ENCODE measurements around the gene HCN2. TPM values are rescaled to one million over a fixed set of nuclear protein-coding genes. Genes with fewer than 3 reads are reported as not detected.
A peak's percentile ranks its signal among the peaks of the same experiment; 100 is the strongest.

The HCN2 gene
- total and polyA plus RNA-seq, 2 of the 13 experiments (the other 11 are each of a cell fraction or from before 2014, with no cell fraction given): 0.01 TPM; not detected in 1

GRCh38 chr19:621819-622218, 32.1 kb downstream of the HCN2 start:
- 96% methylated on average over 18 of the region's 24 CpGs for WGBS (ENCODE audit: low lambda C conversion rate)
- intact Hi-C loops (cut with micrococcal nuclease; ENCODE audit: unreplicated experiment): no loop called here
- POLR2A ChIA-PET: no interaction called here
- H3K4me1 ChIP-seq (ENCODE audit: insufficient read depth, low read length): no peaks in the 10 kb centered on the region
- H3K4me3 ChIP-seq (replicated peaks in 1 of 3; ENCODE audit: insufficient read depth in 1 of 3, low read depth in 2 of 3, low read length in 3 of 3): no peak overlapping the region
- no peak overlapping the region for H2AFZ ChIP-seq (ENCODE audit: low read length)
- in situ Hi-C loops (cut with HindIII; ENCODE audit: extremely low pct_ligation_motif_present, low pct_unique_long_range_greater_than_20kb): no loop called here
- no peak for ATAC-seq
- no peaks in the 10 kb centered on the region for H3K27me3 ChIP-seq (ENCODE audit: control insufficient read depth in 1 of 2, insufficient read depth in 2 of 2, low read length in 2 of 2)
- H3K36me3 ChIP-seq (replicated peaks in 1 of 2; ENCODE audit: control insufficient read depth in 1 of 2, insufficient read depth in 2 of 2, low read length in 2 of 2): peaks cover 11 to 35% of the 10 kb centered on the region in 2 experiments
- H3K27ac ChIP-seq (ENCODE audit: extremely low read length, insufficient read depth, low read length): no peak overlapping the region
- no TSS peak for BruUV-seq (replicated peaks)
- no peak for DNase-seq (ENCODE audit: low spot score)
- CTCF ChIA-PET (ENCODE audit: low intra/inter-chr PET ratio, low total read pairs): no interaction called here
- H3K79me2 ChIP-seq (ENCODE audit: insufficient read depth, low read length): no peaks in the 10 kb centered on the region
- no peaks in the 10 kb centered on the region for H3K9me3 ChIP-seq (ENCODE audit: low read length)
- FAIRE-seq: no peak
- H4K20me1 ChIP-seq (ENCODE audit: insufficient read depth, low read length): no peaks in the 10 kb centered on the region
- 0 out of 2 replicates have a peak, but pooled peaks have one; percentile 11 for TF ChIP-seq RBFOX2 (IDR thresholded peaks at IDR 0.05; ENCODE audit: low read depth, low read length)
- TF ChIP-seq IRF9 (CRISPR knock-in tag; IDR thresholded peaks at IDR 0.05; ENCODE audit: borderline replicate concordance): no peak
- H3K9ac ChIP-seq (ENCODE audit: insufficient read depth, low read depth, low read length): no peak overlapping the region
- H3K4me2 ChIP-seq (ENCODE audit: low read depth, low read length): no peak overlapping the region

DNA sequence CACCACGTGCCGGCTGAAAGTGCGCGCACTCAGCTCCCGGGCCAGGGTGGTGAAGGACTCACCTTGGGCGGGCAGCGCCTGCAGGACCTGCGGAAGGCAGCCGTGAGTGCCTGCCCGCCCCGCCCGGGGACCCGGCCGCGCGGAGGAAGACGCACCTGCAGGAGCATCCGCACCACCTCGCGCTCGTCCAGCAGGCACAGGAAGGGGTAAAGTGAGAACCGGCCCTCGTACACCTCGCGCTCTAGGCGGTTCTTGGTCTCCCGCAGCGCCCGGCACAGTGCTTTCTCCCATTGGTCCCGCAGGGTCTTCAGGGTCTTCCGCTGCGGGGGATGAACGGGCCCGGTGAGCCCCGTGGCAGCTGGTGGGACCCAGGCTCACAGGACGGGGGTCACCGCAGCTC, 33.0 kb downstream of the HCN2 start:
- 100% methylated on average over 23 of the region's 37 CpGs for WGBS (ENCODE audit: low lambda C conversion rate)
- no peaks in the 10 kb centered on the region for H3K79me2 ChIP-seq (ENCODE audit: insufficient read depth, low read length)
- H3K27me3 ChIP-seq (ENCODE audit: control insufficient read depth in 1 of 2, insufficient read depth in 2 of 2, low read length in 2 of 2): no peaks in the 10 kb centered on the region
- intact Hi-C loops (cut with micrococcal nuclease; ENCODE audit: unreplicated experiment) (no loop called here), in situ Hi-C loops (cut with HindIII; ENCODE audit: extremely low pct_ligation_motif_present, low pct_unique_long_range_greater_than_20kb) (no loop called here)
- CTCF ChIA-PET (ENCODE audit: low intra/inter-chr PET ratio, low total read pairs): no interaction called here
- H3K9me3 ChIP-seq (ENCODE audit: low read length): no peaks in the 10 kb centered on the region
- POLR2A ChIA-PET: no interaction called here
- H3K36me3 ChIP-seq (replicated peaks in 1 of 2; ENCODE audit: control insufficient read depth in 1 of 2, insufficient read depth in 2 of 2, low read length in 2 of 2): peaks cover 11 to 34% of the 10 kb centered on the region in 2 experiments
- DNase-seq (ENCODE audit: low spot score) (no peak), ATAC-seq (no peak), FAIRE-seq (no peak)
- no peaks in the 10 kb centered on the region for H3K4me1 ChIP-seq (ENCODE audit: insufficient read depth, low read length)
- BruUV-seq (replicated peaks): no TSS peak
- TF ChIP-seq RBFOX2 (IDR thresholded peaks at IDR 0.05; ENCODE audit: low read depth, low read length) (0 out of 2 replicates have a peak, but pooled peaks have one; percentile 0), ZNF772 (CRISPR knock-in tag; IDR thresholded peaks at IDR 0.05) (no peak)
- H2AFZ ChIP-seq (ENCODE audit: low read length): no peak overlapping the region
- no peaks in the 10 kb centered on the region for H4K20me1 ChIP-seq (ENCODE audit: insufficient read depth, low read length)
- H3K4me2 ChIP-seq (ENCODE audit: low read depth, low read length): no peak overlapping the region
- H3K9ac ChIP-seq (ENCODE audit: insufficient read depth, low read depth, low read length): no peak overlapping the region
- H3K4me3 ChIP-seq (replicated peaks in 1 of 3; ENCODE audit: insufficient read depth in 1 of 3, low read depth in 2 of 3, low read length in 3 of 3): no peak overlapping the region
- no peak overlapping the region for H3K27ac ChIP-seq (ENCODE audit: extremely low read length, insufficient read depth, low read length)

Data from HepG2 (cell line).